K562 (cell line): ENCODE data around the gene UBQLN3. TPM values are rescaled to one million over a fixed set of nuclear protein-coding genes. Genes with fewer than 3 reads are reported as not detected.
A peak's percentile ranks its signal among the peaks of the same experiment; 100 is the strongest.

Source experiments
- ATAC-seq: fragments of 200-7000 bp; cut with Tn5 transposase; 3 replicates; pipeline ENCODE4 v1.9.1; 2020; ENCODE audit warnings: moderate library complexity
- BruUV-seq: library from RNA; stranded (reverse); fragments of 400-500 nt; replicated peaks from 2 replicates; lab custom pipeline; 2021; lab: Mats Ljungman, UMichigan
- CTCF ChIA-PET: fragments of 300-600 bp; formaldehyde crosslinking; extraction: SDS; loops from one replicate; lab custom pipeline; 2021; ENCODE audit warnings: low intra/inter-chr PET ratio; lab: Yijun Ruan, JAX
- POLR2A ChIA-PET: fragments of 300-600, 350-650 bp; sonication (Branson Sonifier 250); formaldehyde crosslinking; extraction: SDS; loops from one replicate; lab custom pipeline; 2021; ENCODE audit warnings: antibody characterized with exemption, inconsistent platforms; lab: Yijun Ruan, JAX
- DNase-seq, 4 experiments: peaks; one replicate each; pipeline versions ENCODE4 v3.0.0 to v3.0.0-alpha.2; 2011 to 2018; ENCODE audit warnings: low spot score in 3 of 4, mixed read lengths in 3 of 4; ENCODE audit errors: extremely low read depth in 1 of 4
- FAIRE-seq: peaks from 2 replicates; lab custom pipeline; 2011; peaks lifted over from hg19 to GRCh38; lab: Jason Lieb, UNC
- H2AFZ ChIP-seq: 2 replicates; pipeline ENCODE4 v1.6.0; 2011; ENCODE audit warnings: low read depth, low read length, control low read depth, inconsistent platforms
- H3K27ac ChIP-seq: fragments of 200-600 bp; 3 replicates; pipeline ENCODE4 v1.8.0; 2011; ENCODE audit warnings: low read depth, mild to moderate bottlenecking, control low read depth, inconsistent platforms, low read length, moderate library complexity, mixed read lengths; ENCODE audit errors: extremely low read depth
- H3K27me3 ChIP-seq, 2 experiments: fragments of 300-600 bp in 1 of 2; 2 replicates in 1 of 2; 3 replicates in 1 of 2; pipeline versions ENCODE4 v1.6.0 to v1.8.0; 2011; ENCODE audit warnings: inconsistent platforms in 2 of 2, low read length in 2 of 2, mild to moderate bottlenecking in 1 of 2, mixed read lengths in 1 of 2, moderate library complexity in 1 of 2; ENCODE audit not compliant: control insufficient read depth in 2 of 2, insufficient read depth in 2 of 2
- H3K36me3 ChIP-seq: fragments of 300-600 bp; 3 replicates; pipeline ENCODE4 v1.8.0; 2011; ENCODE audit warnings: mild to moderate bottlenecking, low read length, inconsistent platforms; ENCODE audit not compliant: control insufficient read depth, insufficient read depth
- H3K4me1 ChIP-seq, 2 experiments: fragments of 200-600 bp in 1 of 2; replicated peaks in 1 of 2; 2 replicates in 1 of 2; 3 replicates in 1 of 2; pipeline versions ENCODE4 v1.5.1 to v1.8.0; 2011; ENCODE audit warnings: inconsistent platforms in 2 of 2, low read length in 2 of 2, mild to moderate bottlenecking in 1 of 2, mixed read lengths in 1 of 2, moderate library complexity in 1 of 2; ENCODE audit not compliant: control insufficient read depth in 2 of 2, insufficient read depth in 2 of 2
- H3K4me2 ChIP-seq: 2 replicates; pipeline ENCODE4 v1.6.1; 2011; ENCODE audit warnings: low read length, control low read depth, inconsistent platforms, mixed read lengths; ENCODE audit not compliant: insufficient read depth
- H3K4me3 ChIP-seq: fragments of 200-600 bp; sonication (generic), shearing (Covaris generic); 2 replicates; pipeline ENCODE4 v1.5.1; 2016; ENCODE audit warnings: control low read depth, inconsistent platforms
- H3K79me2 ChIP-seq: fragments of 200-600 bp; 3 replicates; pipeline ENCODE4 v1.8.0; 2011; ENCODE audit warnings: low read length, inconsistent platforms; ENCODE audit not compliant: control insufficient read depth, insufficient read depth
- H3K9ac ChIP-seq, 2 experiments: 2 replicates each; pipeline versions ENCODE4 v1.6.0 to v1.6.1; 2011; ENCODE audit warnings: low read depth in 2 of 2, low read length in 2 of 2, control low read depth in 1 of 2, inconsistent platforms in 1 of 2, mild to moderate bottlenecking in 1 of 2, mixed read lengths in 1 of 2; ENCODE audit not compliant: insufficient read depth in 1 of 2
- H3K9me1 ChIP-seq: one replicate; pipeline ENCODE4 v1.6.0; 2011; ENCODE audit warnings: inconsistent platforms, mild to moderate bottlenecking, low read length, moderate library complexity; ENCODE audit not compliant: control insufficient read depth, insufficient read depth
- H3K9me3 ChIP-seq: replicated peaks from 2 replicates; pipeline ENCODE4 v1.5.1; 2011; ENCODE audit warnings: low read depth, low read length, inconsistent platforms; ENCODE audit not compliant: control insufficient read depth, insufficient read depth
- H4K20me1 ChIP-seq: replicated peaks from 2 replicates; pipeline ENCODE4 v1.6.1; 2011; ENCODE audit warnings: low read length, inconsistent platforms, mixed read lengths; ENCODE audit not compliant: control insufficient read depth, insufficient read depth
- ATF7 ChIP-seq: fragments of 450-650 bp; IDR thresholded peaks from 2 replicates; pipeline ENCODE4 v1.7.1; 2014; ENCODE audit warnings: mild to moderate bottlenecking, moderate library complexity
- BDP1 ChIP-seq: IDR thresholded peaks from 3 replicates; pipeline ENCODE4 v1.6.1; 2011; ENCODE audit not compliant: insufficient read length, insufficient read depth
- BMI1 ChIP-seq: fragments of 150-350 bp; IDR thresholded peaks from 2 replicates; pipeline ENCODE4 v1.6.1; 2014; ENCODE audit warnings: low read length
- CGGBP1 ChIP-seq: fragments of 250-450 bp; sonication (Bioruptor Pico); IDR thresholded peaks from 2 replicates; pipeline ENCODE4 v1.9.0; 2021; ENCODE audit warnings: mild to moderate bottlenecking
- CREBBP ChIP-seq: IDR thresholded peaks from one replicate; pipeline ENCODE4 v1.6.1; 2012; ENCODE audit warnings: low read depth, mild to moderate bottlenecking, control low read depth, inconsistent platforms, low read length
- HDAC3 ChIP-seq: fragments of 450-650 bp; IDR thresholded peaks from 2 replicates; pipeline ENCODE4 v1.6.1; 2018; ENCODE audit warnings: borderline replicate concordance, mild to moderate bottlenecking, moderate library complexity; ENCODE audit not compliant: partially characterized antibody
- L3MBTL2 ChIP-seq: fragments of 450-650 bp; IDR thresholded peaks from 2 replicates; pipeline ENCODE4 v1.6.1; 2016; ENCODE audit warnings: mild to moderate bottlenecking, moderate library complexity
- MBD1 ChIP-seq: fragments of 250-450 bp; sonication (Bioruptor Pico); IDR thresholded peaks from 2 replicates; pipeline ENCODE4 v1.8.0; 2022; ENCODE audit warnings: inconsistent platforms
- NCOA2 ChIP-seq, 2 experiments: fragments of 450-650 bp; IDR thresholded peaks; 2 replicates each; pipeline ENCODE4 v1.6.1; 2018; ENCODE audit warnings: mild to moderate bottlenecking in 2 of 2, moderate library complexity in 1 of 2; ENCODE audit not compliant: partially characterized antibody in 2 of 2
- PCBP2 ChIP-seq: fragments of 200-400 bp; formaldehyde crosslinking; IDR thresholded peaks from 2 replicates; pipeline ENCODE4 v1.6.1; 2018; ENCODE audit warnings: low read length, low read depth, mild to moderate bottlenecking, moderate library complexity; ENCODE audit not compliant: poor library complexity, severe bottlenecking
- PRMT5 ChIP-seq: sonication (generic); formaldehyde crosslinking; IDR thresholded peaks from 2 replicates; pipeline ENCODE4 v1.5.0; 2020; ENCODE audit warnings: missing genetic modification reagents
- SAP30 ChIP-seq: fragments of 200-600 bp; sonication (generic); IDR thresholded peaks from 2 replicates; pipeline ENCODE4 v1.6.1; 2012; ENCODE audit warnings: borderline replicate concordance, low read depth, mild to moderate bottlenecking, moderate library complexity, low read length, control low read depth, inconsistent platforms; ENCODE audit not compliant: insufficient read depth, poor library complexity, severe bottlenecking
- SMAD1 ChIP-seq: fragments of 150-350 bp; IDR thresholded peaks from 2 replicates; pipeline ENCODE4 v1.6.1; 2014; ENCODE audit warnings: low read length, low read depth; ENCODE audit not compliant: partially characterized antibody
- SMARCC2 ChIP-seq: fragments of 450-650 bp; IDR thresholded peaks from 2 replicates; pipeline ENCODE4 v1.6.1; 2017; ENCODE audit warnings: antibody characterized with exemption, moderate library complexity, mild to moderate bottlenecking, low read depth
- TEAD4 ChIP-seq, 2 experiments: sonication (generic) in 1 of 2; formaldehyde crosslinking in 1 of 2; IDR thresholded peaks; 2 replicates each; pipeline versions ENCODE4 v1.6.1 to v1.8.0; 2012 to 2022; ENCODE audit warnings: borderline replicate concordance in 1 of 2, inconsistent platforms in 1 of 2, low read length in 1 of 2, mild to moderate bottlenecking in 1 of 2, missing genetic modification reagents in 1 of 2
- TOE1 ChIP-seq, 2 experiments: fragments of 450-650 bp in 1 of 2; sonication (generic) in 1 of 2; formaldehyde crosslinking in 1 of 2; IDR thresholded peaks; 2 replicates each; pipeline versions ENCODE4 v1.7.1 to v1.8.0; 2016 to 2022; ENCODE audit warnings: borderline replicate concordance in 2 of 2, mild to moderate bottlenecking in 2 of 2, antibody characterized with exemption in 1 of 2, inconsistent platforms in 1 of 2, low read depth in 1 of 2, missing genetic modification reagents in 1 of 2, moderate library complexity in 1 of 2
- ZKSCAN1 ChIP-seq: fragments of 150-350 bp; IDR thresholded peaks from 2 replicates; pipeline ENCODE4 v1.6.1; 2016; ENCODE audit warnings: low read depth, low read length
- ZNF134 ChIP-seq: fragments of 250-450 bp; sonication (Bioruptor Pico); conservative IDR thresholded peaks from 2 replicates; pipeline ENCODE4 v1.4.0; 2020
- ZNF184 ChIP-seq: sonication (generic); formaldehyde crosslinking; IDR thresholded peaks from 2 replicates; pipeline ENCODE4 v1.5.0; 2020; ENCODE audit warnings: missing genetic modification reagents
- ZNF239 ChIP-seq: fragments of 250-450 bp; sonication (Bioruptor Pico); IDR thresholded peaks from 2 replicates; pipeline ENCODE4 v1.4.0; 2020; ENCODE audit warnings: mild to moderate bottlenecking
- WGBS: fragments of 100-300 bp; shearing (Covaris generic); methylation state at CpG from one replicate; pipeline ENCODE4 v1.1.6; 2016; ENCODE audit warnings: low coverage, mixed read lengths; ENCODE audit not compliant: insufficient coverage; ENCODE audit errors: missing lambda C conversion rate; 5-methylcytosine and 5-hydroxymethylcytosine counted together
- in situ Hi-C: fragments of 300-500 bp; cut with MboI; formaldehyde crosslinking; loops from 4 replicates; pipeline ENCODE4 v1.15.0; 2018; ENCODE audit warnings: inconsistent platforms, mixed read lengths
- intact Hi-C: fragments of 100-400 bp; cut with micrococcal nuclease; formaldehyde crosslinking; loops from 2 replicates; pipeline ENCODE4 v1.14.2; 2022
- polyA plus RNA-seq, 8 experiments: library from polyadenylated mRNA; depleted of rRNA in 4 of 8; stranded (reverse) in 5 of 8; unstranded in 3 of 8; fragments of >200 nt; fragmentation: Nextera tagmentation in 2 of 8; fragmentation: Illumina TruSeq in 1 of 8; extraction: Ambion mirVana in 2 of 8; extraction: Trizol in 1 of 8; gene quantifications; 2 replicates each; pipeline versions ENCODE4 v1.2.1 to v1.2.3, GENCODE V29; 2011 to 2014; ENCODE audit warnings: inconsistent platforms in 1 of 8, missing spikeins in 1 of 8
- total RNA-seq, 7 experiments: library from RNA; depleted of rRNA in 6 of 7; stranded (reverse); fragments of >200 nt in 6 of 7; fragmentation: Illumina TruSeq in 2 of 7; extraction: Trizol in 2 of 7; gene quantifications; 2 replicates each; pipeline versions ENCODE4 v1.2.1 to v1.2.3, GENCODE V29; 2011 to 2021; ENCODE audit warnings: low replicate concordance in 1 of 7

The UBQLN3 gene
- total and polyA plus RNA-seq, 9 of the 15 experiments (the other 6 are each of a cell fraction or from before 2014, with no cell fraction given), result 0.01 to 0.27 TPM; not detected in 7

GRCh38 chr11:5531053-5531831 is 21.5 kb upstream of the UBQLN3 start:
- 17% methylated on average over 2 of the region's 2 CpGs for WGBS
- no TSS peak for BruUV-seq
- CTCF ChIA-PET, result no interaction called here
- TF ChIP-seq BDP1 (no peak), ZNF239 (no peak), HDAC3 (peak; percentile 33), ATF7 (peak; percentile 89), CREBBP (no peak), PRMT5 (no peak), PCBP2 (no peak), L3MBTL2 (no peak), BMI1 (no peak), SMAD1 (no peak), MBD1 (CRISPR knock-in tag) (no peak), NCOA2 (IDR thresholded peaks at IDR 0.05; ENCODE audit: partially characterized antibody in 2 of 2) (no peak), ZNF134 (CRISPR knock-in tag) (no peak), SMARCC2 (no peak; the same call in 1 of the 2 replicates), SAP30 (no peak), CGGBP1 (no peak), TOE1 (IDR thresholded peaks at IDR 0.05; ENCODE audit: borderline replicate concordance) (no peak), TOE1 (CRISPR knock-in tag; IDR thresholded peaks at IDR 0.05; ENCODE audit: borderline replicate concordance, low read depth) (no peak), ZKSCAN1 (no peak), TEAD4 (IDR thresholded peaks at IDR 0.05; ENCODE audit: low read length) (peak; percentile 67; the same call in 1 of the 2 replicates), TEAD4 (CRISPR knock-in tag; IDR thresholded peaks at IDR 0.05; ENCODE audit: borderline replicate concordance) (no peak), ZNF184 (CRISPR knock-in tag) (no peak)

More at GRCh38 chr11:5531053-5531831, 21.5 kb upstream of the UBQLN3 start:
- POLR2A ChIA-PET, result interaction anchor here (0.6 to 2.4 kb wide), 12 partner anchors 12 to 398 kb away, joined by 3 to 11 read pairs (median 4); partner anchors contain the start of gene UBQLNL
- Histone ChIP-seq H3K36me3 (no peaks in the 10 kb centered on the region), H3K79me2 (no peaks in the 10 kb centered on the region), H3K27me3 (peaks cover 0 to 7% of the 10 kb centered on the region in 2 experiments; a peak in 1 of 5 replicates), H4K20me1 (no peaks in the 10 kb centered on the region), H2AFZ (peak overlapping the region; percentile 80), H3K9ac (peak overlapping the region; percentile 52 to 53; a peak in 3 of 4 replicates), H3K4me1 (peaks cover 0 to 37% of the 10 kb centered on the region in 2 experiments; a peak in 4 of 5 replicates), H3K9me1 (no peaks in the 10 kb centered on the region), H3K4me3 (no peak overlapping the region), H3K4me2 (peak overlapping the region; percentile 56), H3K9me3 (no peaks in the 10 kb centered on the region), H3K27ac (peak overlapping the region; percentile 60)
- FAIRE-seq (peak; percentile 55), ATAC-seq (peak; percentile 85), DNase-seq (peak; percentile 25 to 60 (median 44))
- intact Hi-C loops, result no loop called here
- in situ Hi-C loops, result no loop called here
